Muscle layer of duodenum (tissue), 2 donors: Measurements from ENCODE around the gene FBXL7.

Experiments used
- H3K27ac ChIP-seq: one replicate; pipeline ENCODE4 v1.7.0; 2013; ENCODE audit warnings: mild to moderate bottlenecking, low read length
- H3K27me3 ChIP-seq: one replicate; pipeline ENCODE4 v1.7.0; 2013; ENCODE audit warnings: low read depth, mild to moderate bottlenecking, control low read depth, low read length
- H3K36me3 ChIP-seq, 2 donors: one replicate each; pipeline ENCODE4 v1.7.0; 2013; ENCODE audit warnings: low read length in 2 of 2, control low read depth in 1 of 2, mild to moderate bottlenecking in 1 of 2; ENCODE audit not compliant: insufficient read depth in 2 of 2, control insufficient read depth in 1 of 2
- H3K4me1 ChIP-seq, 2 donors: one replicate each; pipeline ENCODE4 v1.7.0; 2013; ENCODE audit warnings: low read length in 2 of 2, mild to moderate bottlenecking in 2 of 2, control low read depth in 1 of 2, moderate library complexity in 1 of 2; ENCODE audit not compliant: insufficient read depth in 2 of 2, control insufficient read depth in 1 of 2
- H3K4me3 ChIP-seq, 2 donors: one replicate each; pipeline ENCODE4 v1.7.0; 2013; ENCODE audit warnings: low read length in 2 of 2, low read depth in 1 of 2, mild to moderate bottlenecking in 1 of 2
- H3K9me3 ChIP-seq, 2 donors: one replicate each; pipeline ENCODE4 v1.7.0; 2013; ENCODE audit warnings: low read length in 2 of 2, control low read depth in 1 of 2, mild to moderate bottlenecking in 1 of 2; ENCODE audit not compliant: control insufficient read depth in 1 of 2
- donor health status: healthy.

Gene FBXL7

DNA sequence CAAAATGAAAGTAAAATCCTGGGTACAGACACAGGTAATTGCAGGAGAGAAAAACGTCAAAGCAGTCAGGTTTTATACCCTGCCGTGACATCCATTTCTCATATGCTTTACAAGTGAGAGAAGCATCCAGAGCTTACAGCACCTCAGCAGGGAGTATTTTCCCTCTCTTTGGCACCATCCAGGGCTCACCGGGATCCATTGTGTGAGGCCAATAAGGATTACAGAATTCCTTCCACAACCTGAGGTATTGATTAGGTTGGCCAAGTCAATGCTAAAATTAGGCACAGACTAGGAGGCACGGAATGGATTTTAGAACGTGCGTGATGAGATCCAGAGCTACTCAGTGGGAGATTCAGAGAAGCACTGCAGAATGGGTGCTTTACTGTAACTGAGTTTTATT is 296.6 kb downstream of the FBXL7 start:
- Histone ChIP-seq H3K4me1 (peaks cover 0 to 15% of the 10 kb centered on the region in 2 donors), H3K36me3 (no peaks in the 10 kb centered on the region), H3K4me3 (no peak overlapping the region), H3K27ac (no peak overlapping the region), H3K9me3 (no peaks in the 10 kb centered on the region), H3K27me3 (no peaks in the 10 kb centered on the region)

DNA sequence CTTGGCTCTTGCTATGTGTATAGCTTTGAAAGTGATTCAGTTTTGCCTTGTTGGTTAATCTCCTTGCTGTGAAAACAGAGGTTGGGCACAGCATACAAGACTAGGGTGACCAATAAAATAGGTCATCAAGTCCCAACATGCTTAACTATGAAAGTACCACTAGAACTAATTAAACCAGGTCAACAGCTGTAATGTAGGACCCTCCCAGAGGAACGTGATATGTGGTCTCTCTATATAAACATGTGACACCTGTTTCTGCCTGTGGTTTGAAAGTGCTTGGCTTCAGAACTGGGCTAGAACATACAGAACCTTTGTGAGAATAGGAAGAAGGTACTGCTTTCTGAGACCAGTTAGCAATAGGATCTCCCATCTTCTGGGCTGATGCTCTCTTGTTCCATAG is 297.1 kb downstream of the FBXL7 start:
- Histone ChIP-seq H3K27ac (no peak overlapping the region), H3K9me3 (no peaks in the 10 kb centered on the region), H3K4me3 (no peak overlapping the region), H3K4me1 (peaks cover 0 to 15% of the 10 kb centered on the region in 2 donors), H3K36me3 (no peaks in the 10 kb centered on the region), H3K27me3 (no peaks in the 10 kb centered on the region)

DNA sequence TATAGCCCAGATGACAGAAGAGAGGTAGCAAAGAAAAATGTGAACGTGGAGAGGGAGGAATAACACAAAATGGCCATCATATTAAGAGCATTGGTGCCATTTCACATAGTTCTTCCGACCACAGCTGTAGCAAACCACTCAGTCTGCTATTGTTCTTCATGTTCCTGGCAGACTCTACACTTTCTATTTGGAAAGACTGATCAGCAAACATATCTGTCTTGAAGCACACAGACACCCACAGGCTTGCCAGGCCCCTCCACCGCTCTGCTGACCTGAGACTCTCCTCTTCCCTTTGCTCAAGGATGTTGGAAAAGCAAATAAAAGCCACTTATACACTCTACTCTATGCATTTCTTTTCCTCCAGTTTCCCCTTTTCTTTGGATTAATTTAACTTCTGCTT is 298.0 kb downstream of the FBXL7 start:
- peaks cover 0 to 15% of the 10 kb centered on the region in 2 donors for H3K4me1 ChIP-seq
- H3K27ac ChIP-seq = no peak overlapping the region
- H3K9me3 ChIP-seq = no peaks in the 10 kb centered on the region
- no peaks in the 10 kb centered on the region for H3K27me3 ChIP-seq
- H3K36me3 ChIP-seq = no peaks in the 10 kb centered on the region
- no peak overlapping the region for H3K4me3 ChIP-seq

DNA sequence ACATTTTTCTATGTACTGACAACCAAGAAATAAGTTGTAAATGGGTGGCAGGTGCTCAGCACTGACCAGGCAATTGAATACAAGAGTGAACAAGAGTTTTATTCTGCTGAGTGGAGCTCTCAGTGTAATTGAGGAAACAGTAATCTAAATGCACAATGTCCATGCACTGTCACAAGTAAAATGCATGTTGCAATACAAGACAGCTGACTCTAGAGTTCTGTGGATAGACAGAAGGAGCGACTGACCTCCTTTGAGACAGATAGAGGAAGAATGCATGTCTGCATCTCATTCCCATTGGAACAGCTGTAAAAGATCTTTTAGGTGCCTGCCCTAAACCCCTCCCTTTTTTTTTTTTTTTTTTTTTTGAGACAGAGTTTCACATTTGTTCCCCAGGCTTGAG is 299.0 kb downstream of the FBXL7 start:
- no peaks in the 10 kb centered on the region for H3K9me3 ChIP-seq
- no peak overlapping the region for H3K4me3 ChIP-seq
- H3K27me3 ChIP-seq = no peaks in the 10 kb centered on the region
- H3K36me3 ChIP-seq = no peaks in the 10 kb centered on the region
- H3K4me1 ChIP-seq = peaks cover 0 to 15% of the 10 kb centered on the region in 2 donors
- no peak overlapping the region for H3K27ac ChIP-seq

DNA sequence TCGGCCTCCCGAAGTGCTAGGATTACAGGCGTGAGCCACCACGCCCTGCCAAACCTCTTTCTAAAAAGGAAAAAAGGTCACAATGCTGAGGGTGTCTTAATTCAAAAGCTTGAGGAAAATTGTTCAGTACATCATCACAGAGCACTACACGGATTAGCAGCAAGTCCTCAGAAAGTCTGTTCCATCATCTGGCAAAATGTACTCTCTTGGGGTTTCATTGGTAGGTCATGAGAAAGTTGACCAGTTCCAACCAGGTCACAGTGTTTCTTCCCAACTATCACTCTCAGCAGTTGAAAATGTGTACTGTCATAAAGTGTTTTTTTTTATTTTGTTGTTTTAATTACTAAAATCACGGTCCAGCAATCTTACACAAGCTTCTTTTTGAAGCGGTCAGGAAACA is 299.6 kb downstream of the FBXL7 start:
- peaks cover 0 to 14% of the 10 kb centered on the region in 2 donors for H3K4me1 ChIP-seq
- H3K27ac ChIP-seq = no peak overlapping the region
- no peak overlapping the region for H3K4me3 ChIP-seq
- H3K36me3 ChIP-seq = no peaks in the 10 kb centered on the region
- H3K27me3 ChIP-seq = no peaks in the 10 kb centered on the region
- H3K9me3 ChIP-seq = peaks cover 0 to 3% of the 10 kb centered on the region in 2 donors

DNA sequence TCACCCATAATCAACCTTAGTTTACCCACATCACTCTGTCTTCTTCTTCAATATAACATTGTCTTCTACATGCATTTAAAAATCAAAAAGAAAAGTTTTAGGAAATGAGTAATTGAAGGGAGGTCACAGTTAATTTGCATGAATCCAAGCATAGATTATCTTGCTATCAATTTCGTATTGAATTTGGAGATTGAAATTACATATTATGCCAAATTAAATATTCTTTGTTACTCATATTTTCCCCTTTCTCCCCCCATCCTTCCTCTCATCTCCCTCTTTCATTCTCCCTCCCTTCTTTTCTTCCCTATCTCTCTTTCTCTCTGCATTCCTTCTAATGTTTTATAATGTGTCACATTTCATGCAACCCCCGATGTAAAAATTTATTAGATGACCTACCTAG is 303.3 kb downstream of the FBXL7 start:
- Histone ChIP-seq H3K4me1 (peaks cover 0 to 10% of the 10 kb centered on the region in 2 donors), H3K27me3 (no peaks in the 10 kb centered on the region), H3K4me3 (no peak overlapping the region), H3K27ac (no peak overlapping the region), H3K36me3 (no peaks in the 10 kb centered on the region), H3K9me3 (peaks cover 2 to 4% of the 10 kb centered on the region in 2 donors)

DNA sequence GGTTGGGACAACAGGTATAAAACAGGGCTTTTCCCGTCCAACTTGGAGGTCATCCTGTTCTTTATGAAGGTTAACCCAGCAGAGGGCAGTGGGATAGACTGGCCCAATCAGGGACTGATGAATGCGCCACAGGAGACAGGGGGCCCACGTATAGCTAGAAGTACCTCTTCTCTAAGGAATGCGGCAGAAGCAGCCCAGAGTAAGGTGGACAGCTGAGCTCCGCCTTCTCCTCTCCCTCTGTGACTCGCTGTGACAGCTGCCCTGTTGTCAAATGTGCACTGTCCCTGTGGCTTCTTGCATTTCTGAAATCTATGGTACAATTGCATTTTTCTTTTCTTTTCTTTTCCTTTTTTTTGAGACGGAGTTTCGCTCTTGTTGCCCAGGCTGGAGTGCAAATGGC is 306.6 kb downstream of the FBXL7 start:
- no peak overlapping the region for H3K27ac ChIP-seq
- no peaks in the 10 kb centered on the region for H3K36me3 ChIP-seq
- no peak overlapping the region for H3K4me3 ChIP-seq

DNA sequence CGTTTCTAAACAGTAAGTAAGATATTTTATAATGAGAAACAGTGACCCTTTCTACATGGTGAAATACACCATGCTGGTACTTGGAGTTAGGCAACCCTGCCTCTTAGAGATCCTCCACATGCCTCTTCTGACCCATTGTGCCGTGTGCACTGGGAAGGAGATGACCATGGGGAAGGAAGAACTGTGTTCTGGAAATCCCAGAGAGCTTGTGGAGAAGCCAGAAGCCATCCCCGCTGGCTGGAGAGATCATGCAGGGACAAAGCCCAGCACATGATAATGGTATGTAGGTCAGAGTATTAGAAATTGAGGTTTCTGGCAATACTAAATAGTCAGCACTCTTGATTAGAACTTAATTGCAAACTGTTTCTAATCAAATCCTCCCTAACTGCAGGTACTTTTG is 307.3 kb downstream of the FBXL7 start:
- no peak overlapping the region for H3K4me3 ChIP-seq
- no peaks in the 10 kb centered on the region for H3K27me3 ChIP-seq

More for the DNA sequence above, 306.6 kb downstream of the FBXL7 start:
- Histone ChIP-seq H3K27me3 (no peaks in the 10 kb centered on the region), H3K9me3 (peaks cover 2 to 4% of the 10 kb centered on the region in 2 donors), H3K4me1 (peaks cover 0 to 18% of the 10 kb centered on the region in 2 donors)

DNA sequence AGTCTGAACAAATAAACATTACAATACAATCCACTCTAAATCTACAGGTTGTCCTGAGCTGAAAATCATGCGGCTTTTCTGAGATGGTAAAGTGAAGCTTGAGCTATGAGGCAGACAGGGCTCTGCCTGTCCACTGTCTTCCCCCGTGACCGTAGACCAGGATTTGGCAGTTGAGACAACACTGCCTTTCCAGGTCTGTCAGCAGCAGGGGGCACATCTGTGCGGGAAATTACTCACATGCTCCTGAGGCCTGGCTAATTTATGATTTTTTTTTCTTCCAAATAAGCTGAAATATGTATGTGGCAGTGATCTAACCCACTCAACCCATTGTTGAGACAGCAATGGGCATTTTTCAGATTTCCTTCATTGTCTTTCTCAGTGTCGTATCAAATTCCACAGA is 307.9 kb downstream of the FBXL7 start:
- H3K9me3 ChIP-seq = peaks cover 2 to 4% of the 10 kb centered on the region in 2 donors
- H3K4me1 ChIP-seq = peaks cover 0 to 18% of the 10 kb centered on the region in 2 donors
- H3K27me3 ChIP-seq = no peaks in the 10 kb centered on the region
- no peak overlapping the region for H3K27ac ChIP-seq
- H3K4me3 ChIP-seq = no peak overlapping the region
- no peaks in the 10 kb centered on the region for H3K36me3 ChIP-seq

More for the DNA sequence above, 307.3 kb downstream of the FBXL7 start:
- Histone ChIP-seq H3K9me3 (peaks cover 2 to 4% of the 10 kb centered on the region in 2 donors), H3K36me3 (no peaks in the 10 kb centered on the region), H3K4me1 (peaks cover 0 to 18% of the 10 kb centered on the region in 2 donors), H3K27ac (no peak overlapping the region)

DNA sequence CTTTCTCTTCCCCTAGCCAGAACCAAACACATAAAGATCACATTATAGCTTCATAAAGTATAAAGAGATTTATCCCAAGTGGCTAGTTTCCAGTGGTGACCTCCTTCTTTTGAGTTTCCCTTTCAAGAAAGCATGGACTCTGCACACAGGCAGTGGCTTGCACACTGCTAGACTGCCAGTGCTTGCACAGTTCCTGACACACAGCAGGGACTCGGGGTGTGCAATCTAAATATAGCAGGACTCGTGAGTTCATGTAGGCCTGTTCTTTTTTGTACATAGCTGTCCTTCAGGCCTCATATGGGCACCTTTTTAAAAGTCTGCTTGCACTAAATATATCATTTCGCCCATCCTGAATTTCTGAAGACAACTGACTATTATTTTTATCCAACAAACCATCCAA is 308.6 kb downstream of the FBXL7 start:
- Histone ChIP-seq H3K4me1 (peaks cover 0 to 18% of the 10 kb centered on the region in 2 donors), H3K27ac (no peak overlapping the region), H3K4me3 (no peak overlapping the region), H3K9me3 (peaks cover 2 to 4% of the 10 kb centered on the region in 2 donors), H3K36me3 (no peaks in the 10 kb centered on the region), H3K27me3 (no peaks in the 10 kb centered on the region)

DNA sequence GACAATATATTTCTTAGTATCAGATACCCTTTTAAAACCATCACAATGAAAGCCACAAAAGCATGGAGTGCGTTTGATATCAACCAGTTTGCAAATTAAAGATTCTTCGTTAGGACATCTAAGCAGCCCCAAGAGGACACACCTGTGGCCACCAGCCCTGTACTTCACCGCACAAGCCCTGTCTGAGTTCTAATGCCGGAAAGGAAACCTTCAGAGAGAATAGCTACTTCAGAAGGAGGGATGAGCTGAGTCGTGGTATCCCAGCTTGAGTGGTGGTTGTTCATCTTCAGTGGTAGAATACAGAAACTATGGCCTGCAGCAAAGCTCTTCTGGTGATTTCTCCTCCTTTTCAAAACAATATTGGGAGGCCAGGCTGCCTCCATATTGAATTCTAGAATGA is 319.6 kb downstream of the FBXL7 start:
- H3K27me3 ChIP-seq = no peaks in the 10 kb centered on the region
- H3K4me3 ChIP-seq = no peak overlapping the region
- H3K9me3 ChIP-seq = no peaks in the 10 kb centered on the region
- H3K4me1 ChIP-seq = no peaks in the 10 kb centered on the region
- H3K36me3 ChIP-seq = no peaks in the 10 kb centered on the region
- H3K27ac ChIP-seq = no peak overlapping the region

DNA sequence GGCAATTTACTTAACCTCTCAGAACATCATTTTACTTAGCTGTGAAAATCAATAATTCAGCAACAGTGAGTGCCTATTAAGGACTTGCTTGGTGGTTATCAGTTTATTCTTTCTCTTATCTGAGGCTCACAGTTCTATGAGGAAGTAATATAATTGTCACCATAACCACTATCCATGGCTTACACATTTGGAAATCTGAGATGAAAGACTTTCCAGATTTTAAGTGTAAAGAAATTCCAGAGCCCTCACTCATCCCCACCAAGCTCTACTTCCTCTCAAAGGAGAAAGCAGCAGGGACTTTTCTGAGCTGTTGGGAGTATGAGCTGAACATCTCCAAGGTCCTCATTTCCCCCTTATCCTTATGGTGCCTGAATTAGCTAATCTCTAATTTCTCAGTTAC is 321.5 kb downstream of the FBXL7 start:
- no peaks in the 10 kb centered on the region for H3K9me3 ChIP-seq
- no peak overlapping the region for H3K27ac ChIP-seq
- no peak overlapping the region for H3K4me3 ChIP-seq
- H3K36me3 ChIP-seq = no peaks in the 10 kb centered on the region
- H3K27me3 ChIP-seq = no peaks in the 10 kb centered on the region
- H3K4me1 ChIP-seq = no peaks in the 10 kb centered on the region
